MM.1S (cell line): ENCODE data around the gene CCDC194.
A peak's percentile ranks its signal among the peaks of the same experiment; 100 is the strongest.

Source experiments
- DNase-seq: peaks from one replicate; pipeline ENCODE4 v3.0.0-alpha.2; 2015
- H2AFZ ChIP-seq: fragments of 300-600 bp; sonication (generic); 2 replicates; pipeline ENCODE4 v1.6.0; 2016; ENCODE audit warnings: antibody characterized with exemption, low read length
- H3F3A ChIP-seq: fragments of 300-600 bp; sonication (generic); 2 replicates; pipeline ENCODE4 v1.6.1; 2016; ENCODE audit warnings: mild to moderate bottlenecking, antibody characterized with exemption, low read length, moderate library complexity, mixed read lengths; ENCODE audit not compliant: insufficient read depth
- H3K27ac ChIP-seq: fragments of 300-600 bp; sonication (generic); 2 replicates; pipeline ENCODE4 v1.5.1; 2016; ENCODE audit warnings: mild to moderate bottlenecking, low read length
- H3K27me3 ChIP-seq: fragments of 300-600 bp; sonication (generic); replicated peaks from 2 replicates; pipeline ENCODE4 v1.6.0; 2016; ENCODE audit warnings: low read length; ENCODE audit not compliant: insufficient read depth
- H3K36me3 ChIP-seq: fragments of 300-600 bp; sonication (generic); replicated peaks from 2 replicates; pipeline ENCODE4 v1.6.1; 2016; ENCODE audit warnings: mild to moderate bottlenecking, low read length, mixed read lengths; ENCODE audit not compliant: insufficient read depth
- H3K4me1 ChIP-seq: fragments of 300-600 bp; sonication (generic); 2 replicates; pipeline ENCODE4 v1.6.1; 2016; ENCODE audit warnings: low read length, mixed read lengths
- H3K4me2 ChIP-seq: fragments of 300-600 bp; sonication (generic); 2 replicates; pipeline ENCODE4 v1.6.0; 2016; ENCODE audit warnings: low read depth, low read length
- H3K4me3 ChIP-seq: fragments of 300-600 bp; sonication (generic); 2 replicates; pipeline ENCODE4 v1.5.1; 2016; ENCODE audit warnings: low read length, mixed read lengths
- H3K79me2 ChIP-seq: fragments of 300-600 bp; sonication (generic); 2 replicates; pipeline ENCODE4 v1.6.1; 2016; ENCODE audit warnings: mixed run types, low read length, mixed read lengths
- H3K9ac ChIP-seq: fragments of 300-600 bp; sonication (generic); 2 replicates; pipeline ENCODE4 v1.6.1; 2016; ENCODE audit warnings: low read length, mixed read lengths
- H3K9me2 ChIP-seq: fragments of 300-600 bp; sonication (generic); replicated peaks from 2 replicates; pipeline ENCODE4 v1.6.1; 2016; ENCODE audit warnings: mild to moderate bottlenecking, low read length, mixed read lengths; ENCODE audit not compliant: insufficient read depth
- H3K9me3 ChIP-seq: fragments of 300-600 bp; sonication (generic); replicated peaks from 2 replicates; pipeline ENCODE4 v1.6.1; 2016; ENCODE audit warnings: mild to moderate bottlenecking, low read length, mixed read lengths; ENCODE audit not compliant: insufficient read depth
- H4K20me1 ChIP-seq: fragments of 300-600 bp; sonication (generic); 2 replicates; pipeline ENCODE4 v1.6.1; 2016; ENCODE audit warnings: mild to moderate bottlenecking, low read length, moderate library complexity, mixed read lengths; ENCODE audit not compliant: insufficient read depth
- CTCF ChIP-seq: fragments of 300-600 bp; sonication (generic); IDR thresholded peaks from 2 replicates; pipeline ENCODE4 v1.5.1; 2016; ENCODE audit warnings: antibody characterized with exemption, low read length, mixed read lengths
- EZH2 ChIP-seq: fragments of 300-600 bp; sonication (generic); optimal IDR thresholded peaks from 2 replicates; pipeline ENCODE3; 2017; ENCODE audit warnings: low read depth, mild to moderate bottlenecking, antibody characterized with exemption, low read length, mixed read lengths
- EZH2phosphoT487 ChIP-seq: fragments of 300-600 bp; sonication (generic); IDR thresholded peaks from 2 replicates; pipeline ENCODE4 v1.6.1; 2018; ENCODE audit warnings: antibody characterized with exemption, low read length

Gene CCDC194

GRCh38 chr19:17421942-17422341, 27.9 kb upstream of the CCDC194 start:
- Histone ChIP-seq H3K9ac (no peak overlapping the region), H3K36me3 (no peaks in the 10 kb centered on the region), H3K4me2 (no peak overlapping the region), H3K4me1 (peaks cover 3% of the 10 kb centered on the region; the same call in 1 of the 2 replicates), H3F3A (peaks cover 14% of the 10 kb centered on the region), H3K9me2 (no peaks in the 10 kb centered on the region), H3K9me3 (no peaks in the 10 kb centered on the region), H3K79me2 (no peaks in the 10 kb centered on the region), H2AFZ (no peak overlapping the region), H4K20me1 (no peaks in the 10 kb centered on the region), H3K4me3 (no peak overlapping the region), H3K27me3 (no peaks in the 10 kb centered on the region), H3K27ac (no peak overlapping the region)
- no peak for TF ChIP-seq EZH2
- TF ChIP-seq EZH2phosphoT487 = no peak
- no peak for TF ChIP-seq CTCF
- DNase-seq = no peak

- Histone ChIP-seq H3K9me3 (no peaks in the 10 kb centered on the region), H4K20me1 (no peaks in the 10 kb centered on the region), H3K36me3 (no peaks in the 10 kb centered on the region), H3K4me2 (peak overlapping the region; percentile 93), H3K4me1 (peaks cover 3% of the 10 kb centered on the region; the same call in 1 of the 2 replicates), H3K9ac (peak overlapping the region; percentile 36; the same call in 1 of the 2 replicates), H3K27me3 (no peaks in the 10 kb centered on the region), H3K27ac (peak overlapping the region; percentile 1; the same call in 1 of the 2 replicates), H2AFZ (peak overlapping the region; percentile 99), H3K79me2 (no peaks in the 10 kb centered on the region), H3K9me2 (no peaks in the 10 kb centered on the region), H3K4me3 (peak overlapping the region; percentile 77), H3F3A (peaks cover 14% of the 10 kb centered on the region)
- peak; percentile 36 for DNase-seq
- TF ChIP-seq EZH2phosphoT487 (no peak), CTCF (peak; percentile 14; the same call in 1 of the 2 replicates)
Measured at GRCh38 chr19:17420475-17420924, 26.5 kb upstream of the CCDC194 start.

- H3K4me1 ChIP-seq = peaks cover 3% of the 10 kb centered on the region; the same call in 1 of the 2 replicates
- no peaks in the 10 kb centered on the region for H3K79me2 ChIP-seq
- peak within 1 kb of the TSS; percentile 49; the same call in 1 of the 2 replicates for H3K27ac ChIP-seq
- H3K9me2 ChIP-seq = no peaks in the 10 kb centered on the region
- DNase-seq = peak; percentile 99
- peak within 1 kb of the TSS; percentile 99 for H2AFZ ChIP-seq
- peak within 1 kb of the TSS; percentile 93 for H3K4me2 ChIP-seq
- H3K27me3 ChIP-seq = no peaks in the 10 kb centered on the region
- peak within 1 kb of the TSS; percentile 77 for H3K4me3 ChIP-seq
- peaks cover 14% of the 10 kb centered on the region for H3F3A ChIP-seq
- H3K9ac ChIP-seq = peak within 1 kb of the TSS; percentile 54; the same call in 1 of the 2 replicates
- TF ChIP-seq EZH2 (no peak), CTCF (no peak), EZH2phosphoT487 (no peak)
- no peaks in the 10 kb centered on the region for H3K36me3 ChIP-seq
- H3K9me3 ChIP-seq = no peaks in the 10 kb centered on the region
- no peaks in the 10 kb centered on the region for H4K20me1 ChIP-seq
Measured at GRCh38 chr19:17419621-17420474, 25.9 kb upstream of the CCDC194 start, which contains the start of gene MVB12A. MVB12A (plus strand) TSS chr19:17420047; CDS start chr19:17420136, 89 bp downstream.
